HUES6 (cell line): ENCODE measurements around the gene SEPTIN5.
"Not testable (repeated sequence)": the region's sequence is repeated elsewhere in the genome, so short reads cannot be mapped to it uniquely, and the experiment has no call there.

Experiments
- H3K27ac ChIP-seq: 2 replicates; pipeline ENCODE4 v1.7.0; 2013; ENCODE audit warnings: low read depth, mild to moderate bottlenecking, low read length, inconsistent platforms
- H3K27me3 ChIP-seq: 2 replicates; pipeline ENCODE4 v1.6.1; 2013; ENCODE audit warnings: low read length; ENCODE audit not compliant: control insufficient read depth, insufficient read depth
- H3K36me3 ChIP-seq: 2 replicates; pipeline ENCODE4 v1.6.1; 2013; ENCODE audit warnings: low read length; ENCODE audit not compliant: control insufficient read depth, insufficient read depth
- H3K4me1 ChIP-seq: 2 replicates; pipeline ENCODE4 v1.6.1; 2013; ENCODE audit warnings: low read length; ENCODE audit not compliant: control insufficient read depth, insufficient read depth
- H3K4me3 ChIP-seq: 2 replicates; pipeline ENCODE4 v1.5.1; 2013; ENCODE audit warnings: low read depth, low read length
- H3K9ac ChIP-seq: one replicate; pipeline ENCODE4 v1.6.1; 2013; ENCODE audit warnings: mild to moderate bottlenecking, low read length
- H3K9me3 ChIP-seq: 2 replicates; pipeline ENCODE4 v1.6.1; 2013; ENCODE audit warnings: low read depth, low read length; ENCODE audit not compliant: control insufficient read depth, insufficient read depth

The SEPTIN5 gene

GRCh38 chr22:19722982-19723231, 8.6 kb downstream of the SEPTIN5 start:
- Histone ChIP-seq H3K4me3 (peak overlapping the region; percentile 63), H3K4me1 (peaks cover 30% of the 10 kb centered on the region), H3K9ac (no peak overlapping the region), H3K9me3 (no peaks in the 10 kb centered on the region), H3K27me3 (peaks cover 99% of the 10 kb centered on the region), H3K36me3 (peaks cover 7% of the 10 kb centered on the region; the same call in 1 of the 2 replicates), H3K27ac (no peak overlapping the region)

GRCh38 chr22:19723232-19723982, 9.1 kb downstream of the SEPTIN5 start, which contains the start of gene GP1BB:
Gene GP1BB, plus strand, starts transcription at chr22:19723539. Its CDS starts 31 bp downstream, at chr22:19723570.
- peaks cover 30% of the 10 kb centered on the region for H3K4me1 ChIP-seq
- no peaks in the 10 kb centered on the region for H3K9me3 ChIP-seq
- peak within 1 kb of the TSS; percentile 63 for H3K4me3 ChIP-seq
- H3K27me3 ChIP-seq, result peaks cover 100% of the 10 kb centered on the region
- H3K36me3 ChIP-seq, result peaks cover 7% of the 10 kb centered on the region; the same call in 1 of the 2 replicates
- no peak within 1 kb of the TSS for H3K9ac ChIP-seq
- no peak within 1 kb of the TSS for H3K27ac ChIP-seq

GRCh38 chr22:19723983-19724827, 9.9 kb downstream of the SEPTIN5 start:
- Histone ChIP-seq H3K27ac (no peak overlapping the region), H3K4me1 (peaks cover 30% of the 10 kb centered on the region)

GRCh38 chr22:19724927-19725661, 10.8 kb downstream of the SEPTIN5 start:
- H3K27ac ChIP-seq, result no peak overlapping the region
- peaks cover 30% of the 10 kb centered on the region for H3K4me1 ChIP-seq
- peaks cover 4% of the 10 kb centered on the region; the same call in 1 of the 2 replicates for H3K36me3 ChIP-seq
- H3K27me3 ChIP-seq, result peaks cover 100% of the 10 kb centered on the region
- no peaks in the 10 kb centered on the region for H3K9me3 ChIP-seq
- peak overlapping the region; percentile 63; the same call in 1 of the 2 replicates for H3K4me3 ChIP-seq
- no peak overlapping the region for H3K9ac ChIP-seq

More at GRCh38 chr22:19723983-19724827, 9.9 kb downstream of the SEPTIN5 start:
- Histone ChIP-seq H3K9me3 (no peaks in the 10 kb centered on the region), H3K9ac (no peak overlapping the region), H3K27me3 (peaks cover 100% of the 10 kb centered on the region), H3K36me3 (peaks cover 7% of the 10 kb centered on the region; the same call in 1 of the 2 replicates), H3K4me3 (peak overlapping the region; percentile 63)

- not testable (repeated sequence) for H3K27ac ChIP-seq, H3K9ac ChIP-seq, H3K4me3 ChIP-seq, H3K9me3 ChIP-seq, H3K36me3 ChIP-seq
- H3K4me1 ChIP-seq, result peaks cover 29% of the 10 kb centered on the region
- peaks cover 93% of the 10 kb centered on the region for H3K27me3 ChIP-seq
Observed at GRCh38 chr22:19726064-19726788, 11.9 kb downstream of the SEPTIN5 start.

- H3K4me1 ChIP-seq, result peaks cover 19% of the 10 kb centered on the region
- no peaks in the 10 kb centered on the region for H3K9me3 ChIP-seq
- no peak overlapping the region for H3K9ac ChIP-seq
- H3K27ac ChIP-seq, result no peak overlapping the region
- no peaks in the 10 kb centered on the region for H3K36me3 ChIP-seq
- H3K4me3 ChIP-seq, result no peak overlapping the region
- H3K27me3 ChIP-seq, result peaks cover 80% of the 10 kb centered on the region
Observed at GRCh38 chr22:19727310-19728150, 13.2 kb downstream of the SEPTIN5 start.

GRCh38 chr22:19728271-19728670, 14.0 kb downstream of the SEPTIN5 start:
- Histone ChIP-seq H3K27me3 (peaks cover 76% of the 10 kb centered on the region), H3K4me3 (no peak overlapping the region), H3K36me3 (no peaks in the 10 kb centered on the region), H3K27ac (no peak overlapping the region), H3K9me3 (no peaks in the 10 kb centered on the region), H3K9ac (no peak overlapping the region), H3K4me1 (peaks cover 11% of the 10 kb centered on the region)

- H3K27ac ChIP-seq, result no peak overlapping the region
- H3K4me1 ChIP-seq, result peaks cover 7% of the 10 kb centered on the region
- H3K36me3 ChIP-seq, result no peaks in the 10 kb centered on the region
- H3K9ac ChIP-seq, result no peak overlapping the region
- no peaks in the 10 kb centered on the region for H3K9me3 ChIP-seq
- no peak overlapping the region for H3K4me3 ChIP-seq
- H3K27me3 ChIP-seq, result peaks cover 76% of the 10 kb centered on the region
Observed at GRCh38 chr22:19728836-19729235, 14.5 kb downstream of the SEPTIN5 start.

GRCh38 chr22:19729507-19729906, 15.2 kb downstream of the SEPTIN5 start:
- H3K27me3 ChIP-seq, result peaks cover 69% of the 10 kb centered on the region
- H3K27ac ChIP-seq, result no peak overlapping the region
- H3K4me1 ChIP-seq, result peaks cover 4% of the 10 kb centered on the region
- no peak overlapping the region for H3K9ac ChIP-seq
- H3K9me3 ChIP-seq, result no peaks in the 10 kb centered on the region
- H3K4me3 ChIP-seq, result no peak overlapping the region
- H3K36me3 ChIP-seq, result no peaks in the 10 kb centered on the region

GRCh38 chr22:19730198-19730597, 15.9 kb downstream of the SEPTIN5 start:
- Histone ChIP-seq H3K27me3 (peaks cover 67% of the 10 kb centered on the region), H3K9me3 (no peaks in the 10 kb centered on the region), H3K4me1 (no peaks in the 10 kb centered on the region), H3K36me3 (no peaks in the 10 kb centered on the region), H3K4me3 (no peak overlapping the region), H3K9ac (no peak overlapping the region), H3K27ac (no peak overlapping the region)
